AG04449 (cell line): ENCODE data around the gene UCK2.

ENCODE experiments used
- CTCF ChIA-PET: fragments of 350-600 bp; formaldehyde crosslinking; extraction: SDS; loops from one replicate; lab custom pipeline; 2021; ENCODE audit warnings: antibody characterized with exemption; lab: Yijun Ruan, JAX
- POLR2A ChIA-PET: fragments of 400-600, 350-600 bp; formaldehyde crosslinking; extraction: SDS; loops from one replicate; lab custom pipeline; 2020; ENCODE audit warnings: antibody characterized with exemption, inconsistent platforms; lab: Yijun Ruan, JAX
- DNase-seq: peaks from one replicate; pipeline ENCODE4 v3.0.0-alpha.2; 2010; ENCODE audit warnings: low read depth, low spot score
- H3K4me3 ChIP-seq: 2 replicates; pipeline ENCODE4 v1.5.1; 2011; ENCODE audit warnings: low read depth, mild to moderate bottlenecking, control low read depth, low read length
- TF ChIP-seq, protein P1 (sequence below): IDR thresholded peaks from one replicate; pipeline ENCODE4 v1.5.1; 2011; ENCODE audit warnings: mild to moderate bottlenecking, moderate library complexity, low read length, control low read depth, inconsistent platforms; ENCODE audit not compliant: insufficient read depth; ENCODE audit errors: missing control alignments

The UCK2 gene

DNA sequence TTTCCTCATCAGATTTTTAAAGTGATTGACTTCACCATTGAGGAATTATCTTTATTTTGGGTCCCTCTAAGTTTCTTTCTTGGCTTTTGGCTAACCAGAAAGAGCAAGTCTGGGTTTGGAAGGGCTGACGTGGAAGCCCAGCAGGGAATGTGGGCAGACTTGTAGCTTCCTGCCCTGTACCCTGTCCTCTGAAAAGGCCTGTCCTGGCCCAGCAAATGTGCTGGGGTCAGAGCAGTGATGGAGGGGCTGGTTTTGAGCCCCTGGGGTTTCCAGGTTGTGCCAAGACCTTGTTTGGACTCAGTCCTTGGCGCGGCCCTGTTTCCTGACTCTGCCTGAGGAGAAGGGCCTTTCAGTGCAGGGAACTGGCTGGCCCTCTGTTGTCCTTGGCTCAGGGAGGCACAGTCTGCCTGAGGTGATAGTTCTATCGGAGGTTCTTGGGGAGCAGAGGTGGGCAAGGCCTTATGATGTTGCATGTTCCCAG is 72.1 kb downstream of the UCK2 start:
- no peak for DNase-seq
- ChIA-PET CTCF (interaction anchor here (1.0 to 3.8 kb wide), 6 partner anchors 8 to 70 kb away, joined by 3 to 33 read pairs (median 3); no protein-coding TSS in a partner anchor), POLR2A (interaction anchor here (1.1 to 1.3 kb wide), 3 partner anchors 8 to 131 kb away, joined by 6 to 9 read pairs (median 6); partner anchors contain the start of gene TMCO1)
- TF ChIP-seq, protein P1, sequence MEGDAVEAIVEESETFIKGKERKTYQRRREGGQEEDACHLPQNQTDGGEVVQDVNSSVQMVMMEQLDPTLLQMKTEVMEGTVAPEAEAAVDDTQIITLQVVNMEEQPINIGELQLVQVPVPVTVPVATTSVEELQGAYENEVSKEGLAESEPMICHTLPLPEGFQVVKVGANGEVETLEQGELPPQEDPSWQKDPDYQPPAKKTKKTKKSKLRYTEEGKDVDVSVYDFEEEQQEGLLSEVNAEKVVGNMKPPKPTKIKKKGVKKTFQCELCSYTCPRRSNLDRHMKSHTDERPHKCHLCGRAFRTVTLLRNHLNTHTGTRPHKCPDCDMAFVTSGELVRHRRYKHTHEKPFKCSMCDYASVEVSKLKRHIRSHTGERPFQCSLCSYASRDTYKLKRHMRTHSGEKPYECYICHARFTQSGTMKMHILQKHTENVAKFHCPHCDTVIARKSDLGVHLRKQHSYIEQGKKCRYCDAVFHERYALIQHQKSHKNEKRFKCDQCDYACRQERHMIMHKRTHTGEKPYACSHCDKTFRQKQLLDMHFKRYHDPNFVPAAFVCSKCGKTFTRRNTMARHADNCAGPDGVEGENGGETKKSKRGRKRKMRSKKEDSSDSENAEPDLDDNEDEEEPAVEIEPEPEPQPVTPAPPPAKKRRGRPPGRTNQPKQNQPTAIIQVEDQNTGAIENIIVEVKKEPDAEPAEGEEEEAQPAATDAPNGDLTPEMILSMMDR = no peak
- H3K4me3 ChIP-seq = no peak overlapping the region

DNA sequence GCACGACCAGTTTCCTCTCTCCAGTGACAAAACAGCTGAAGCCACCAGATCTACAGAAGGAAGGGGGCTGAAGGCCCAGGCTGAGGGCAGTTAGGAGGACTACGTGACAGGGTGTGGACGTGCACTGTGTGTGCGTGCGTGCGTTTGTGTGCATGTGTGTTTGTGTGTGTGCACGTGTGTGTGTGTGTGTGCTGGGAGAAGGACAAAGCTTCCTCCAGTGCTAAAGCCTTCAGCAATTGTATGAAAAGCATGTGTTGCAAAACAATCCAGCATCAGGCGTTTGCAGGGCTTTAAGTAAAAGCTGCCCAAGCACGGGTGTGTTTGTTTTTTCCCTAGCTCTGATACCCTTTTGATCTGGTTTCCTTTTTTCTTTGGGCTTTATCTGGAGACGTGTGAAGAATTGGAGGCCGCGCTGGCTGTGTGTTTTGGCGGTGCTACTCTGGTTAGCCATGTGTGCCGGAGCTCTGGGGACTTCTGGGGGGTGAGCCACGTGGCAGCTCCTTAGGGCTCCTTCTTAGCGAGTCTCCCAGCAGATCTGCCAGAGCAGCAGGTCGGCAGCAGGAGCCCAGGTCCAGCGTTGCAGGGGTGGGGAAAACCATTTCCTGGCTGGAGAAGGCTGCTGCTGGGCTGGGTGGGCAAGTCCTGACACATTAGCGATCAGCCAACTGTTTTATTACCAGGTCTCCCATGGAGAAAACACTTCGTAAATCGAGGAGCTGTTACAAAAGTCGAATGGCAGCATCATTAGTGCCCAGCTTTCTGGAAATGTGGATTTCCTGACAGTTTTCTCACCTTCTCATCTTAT is 73.4 kb downstream of the UCK2 start:
- no peak for DNase-seq
- no peak overlapping the region for H3K4me3 ChIP-seq
- ChIA-PET POLR2A (interaction anchor here (1.8 kb wide), 1 partner anchor 132 kb away, joined by 12 read pairs; the partner anchor contains the start of gene TMCO1), CTCF (interaction anchor here (1.0 to 3.8 kb wide), 5 partner anchors 8 to 71 kb away, joined by 3 to 33 read pairs (median 3); no protein-coding TSS in a partner anchor)
- TF ChIP-seq, protein P1 = no peak

DNA sequence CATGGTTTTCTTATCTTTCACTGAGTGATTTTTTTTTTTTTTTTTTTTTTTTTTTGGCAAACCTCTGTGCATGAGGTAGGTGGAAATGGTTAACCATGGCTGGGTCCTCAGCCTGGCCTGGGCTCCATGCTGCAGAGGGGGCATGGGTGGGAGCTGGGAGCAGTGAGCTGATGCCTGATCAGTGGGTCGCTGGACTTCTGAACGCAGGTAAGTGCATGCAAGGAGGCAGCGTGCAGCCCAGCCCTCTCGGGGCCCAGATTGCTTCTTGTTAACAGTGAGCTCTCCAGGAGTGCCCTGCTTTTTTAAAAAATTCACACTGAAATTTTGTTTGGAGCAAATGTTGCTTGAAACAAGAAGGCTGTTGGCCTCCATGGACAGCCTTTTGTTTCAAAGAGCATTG is 75.2 kb downstream of the UCK2 start:
- TF ChIP-seq, protein P1 = no peak
- H3K4me3 ChIP-seq = no peak overlapping the region
- POLR2A ChIA-PET = interaction anchor here (0.9 kb wide), 1 partner anchor 134 kb away, joined by 3 read pairs; no protein-coding TSS in a partner anchor
- CTCF ChIA-PET = interaction anchor here (0.6 to 3.5 kb wide), 5 partner anchors 8 to 300 kb away, joined by 3 to 40 read pairs (median 3); partner anchors contain the start of gene TMCO1
- no peak for DNase-seq

DNA sequence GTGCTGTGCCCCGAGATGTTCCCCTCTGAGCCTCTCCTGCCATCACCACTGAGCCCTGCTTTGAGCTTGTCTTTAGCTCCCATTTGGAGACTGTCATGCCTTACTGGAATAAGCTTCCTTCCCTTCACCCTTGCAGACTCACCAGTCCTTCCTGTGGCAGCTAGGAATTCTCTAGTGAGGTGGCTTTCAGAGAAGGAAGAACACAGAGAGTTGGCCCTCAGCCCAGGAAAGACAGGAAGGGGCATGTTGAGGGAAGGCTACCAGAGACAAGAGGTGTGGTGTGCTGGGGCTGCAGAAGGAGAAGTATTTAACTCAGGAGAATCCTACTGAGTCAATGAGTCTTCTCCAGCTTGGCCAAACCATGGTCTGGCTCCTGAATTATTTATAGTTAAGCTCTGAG is 76.3 kb downstream of the UCK2 start:
- TF ChIP-seq, protein P1 = no peak
- ChIA-PET CTCF (interaction anchor here (1.0 to 3.5 kb wide), 8 partner anchors 9 to 186 kb away, joined by 3 to 40 read pairs (median 4); no protein-coding TSS in a partner anchor), POLR2A (interaction anchor here (2.0 kb wide), 1 partner anchor 75 kb away, joined by 7 read pairs; no protein-coding TSS in a partner anchor)
- DNase-seq = no peak
- no peak overlapping the region for H3K4me3 ChIP-seq

DNA sequence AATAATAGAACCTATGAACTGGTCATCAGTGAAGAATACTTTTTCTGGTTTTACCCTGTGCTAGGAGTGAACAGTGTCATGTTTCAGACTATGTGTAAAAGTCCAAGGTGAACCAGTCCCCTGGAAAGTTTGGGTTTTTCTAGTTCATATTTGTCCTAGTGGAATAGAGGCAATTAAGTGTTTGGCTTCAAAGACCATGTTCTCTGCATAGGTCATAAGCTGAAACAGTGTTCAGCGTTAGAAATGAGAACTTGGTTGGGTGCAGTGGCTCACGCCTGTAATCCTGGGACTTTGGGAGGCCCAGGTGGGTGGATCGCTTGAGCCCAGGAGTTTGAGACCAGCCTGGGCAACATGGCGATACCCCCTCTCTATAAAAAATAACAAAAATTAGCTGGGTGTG is 77.5 kb downstream of the UCK2 start:
- TF ChIP-seq, protein P1 = no peak
- ChIA-PET CTCF (interaction anchor here (0.8 to 3.5 kb wide), 6 partner anchors 9 to 181 kb away, joined by 3 to 40 read pairs (median 4); partner anchors contain the start of gene TMCO1), POLR2A (interaction anchor here (2.0 kb wide), 1 partner anchor 76 kb away, joined by 7 read pairs; no protein-coding TSS in a partner anchor)
- no peak for DNase-seq
- no peak overlapping the region for H3K4me3 ChIP-seq
